Esophagus muscularis mucosa (tissue), 4 donors: Measurements from ENCODE around the gene GSTT2.

Source experiments
- EP300 ChIP-seq: sonication (generic); formaldehyde crosslinking; IDR thresholded peaks from one replicate; pipeline ENCODE4 v1.6.1; 2017; ENCODE audit warnings: antibody characterized with exemption
- POLR2A ChIP-seq: fragments of 450-650 bp; IDR thresholded peaks from one replicate; pipeline ENCODE4 v1.6.1; 2017; ENCODE audit warnings: antibody characterized with exemption, moderate library complexity, mild to moderate bottlenecking, low read depth
- POLR2AphosphoS5 ChIP-seq, 2 donors: sonication (generic); formaldehyde crosslinking; IDR thresholded peaks; one replicate each; pipeline ENCODE4 v1.6.1; 2017; ENCODE audit warnings: antibody characterized with exemption in 2 of 2
- TF ChIP-seq, protein P1 (sequence below), 3 experiments: fragments of 200-600 bp in 2 of 3; fragments of 450-650 bp in 1 of 3; sonication (generic) in 2 of 3; IDR thresholded peaks; one replicate each; pipeline ENCODE4 v1.5.1; 2017 to 2019; ENCODE audit warnings: antibody characterized with exemption in 3 of 3, mild to moderate bottlenecking in 2 of 3, moderate library complexity in 1 of 3

- TF ChIP-seq, protein P1, sequence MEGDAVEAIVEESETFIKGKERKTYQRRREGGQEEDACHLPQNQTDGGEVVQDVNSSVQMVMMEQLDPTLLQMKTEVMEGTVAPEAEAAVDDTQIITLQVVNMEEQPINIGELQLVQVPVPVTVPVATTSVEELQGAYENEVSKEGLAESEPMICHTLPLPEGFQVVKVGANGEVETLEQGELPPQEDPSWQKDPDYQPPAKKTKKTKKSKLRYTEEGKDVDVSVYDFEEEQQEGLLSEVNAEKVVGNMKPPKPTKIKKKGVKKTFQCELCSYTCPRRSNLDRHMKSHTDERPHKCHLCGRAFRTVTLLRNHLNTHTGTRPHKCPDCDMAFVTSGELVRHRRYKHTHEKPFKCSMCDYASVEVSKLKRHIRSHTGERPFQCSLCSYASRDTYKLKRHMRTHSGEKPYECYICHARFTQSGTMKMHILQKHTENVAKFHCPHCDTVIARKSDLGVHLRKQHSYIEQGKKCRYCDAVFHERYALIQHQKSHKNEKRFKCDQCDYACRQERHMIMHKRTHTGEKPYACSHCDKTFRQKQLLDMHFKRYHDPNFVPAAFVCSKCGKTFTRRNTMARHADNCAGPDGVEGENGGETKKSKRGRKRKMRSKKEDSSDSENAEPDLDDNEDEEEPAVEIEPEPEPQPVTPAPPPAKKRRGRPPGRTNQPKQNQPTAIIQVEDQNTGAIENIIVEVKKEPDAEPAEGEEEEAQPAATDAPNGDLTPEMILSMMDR (IDR thresholded peaks at IDR 0.05): no peak
- TF ChIP-seq POLR2AphosphoS5 (IDR thresholded peaks at IDR 0.05) (no peak), POLR2A (no peak), EP300 (no peak)
Measured at GRCh38 chr22:24025475-24025874, 45.5 kb downstream of the GSTT2 start.
